GM15510 (cell line): ENCODE data around the gene XIST.

Experiments used
- POLR2A ChIP-seq: IDR thresholded peaks from 3 replicates; pipeline ENCODE4 v1.6.1; 2011; ENCODE audit warnings: borderline replicate concordance; ENCODE audit not compliant: insufficient read length; ENCODE audit errors: extremely low read depth

The XIST gene

GRCh38 chrX:73842541-73843234 lies 9.8 kb downstream of the XIST start:
- no peak for TF ChIP-seq POLR2A

- TF ChIP-seq POLR2A: no peak
Measured at GRCh38 chrX:73841337-73841736, 11.2 kb downstream of the XIST start.

GRCh38 chrX:73840120-73840924 lies 12.2 kb downstream of the XIST start:
- TF ChIP-seq POLR2A: no peak

DNA sequence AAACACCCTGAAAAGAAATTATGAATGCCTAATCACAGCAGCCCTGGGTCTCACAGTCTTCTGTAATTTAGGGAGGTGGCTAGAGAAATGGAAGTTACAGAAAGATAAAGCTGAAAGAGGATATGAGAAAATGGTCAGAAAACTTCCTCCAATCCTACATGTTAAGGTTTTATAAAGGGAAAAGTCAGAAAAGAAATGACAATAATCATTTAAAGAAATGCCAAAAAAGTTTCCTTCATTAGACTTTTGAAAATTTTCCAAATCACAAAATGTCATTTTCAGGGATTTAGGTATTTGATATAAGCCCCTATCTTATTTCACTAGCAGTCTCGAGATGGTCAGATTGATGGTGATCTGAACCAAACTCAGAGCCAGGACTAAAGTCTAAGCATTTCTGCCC lies 13.4 kb downstream of the XIST start:
- TF ChIP-seq POLR2A: no peak

DNA sequence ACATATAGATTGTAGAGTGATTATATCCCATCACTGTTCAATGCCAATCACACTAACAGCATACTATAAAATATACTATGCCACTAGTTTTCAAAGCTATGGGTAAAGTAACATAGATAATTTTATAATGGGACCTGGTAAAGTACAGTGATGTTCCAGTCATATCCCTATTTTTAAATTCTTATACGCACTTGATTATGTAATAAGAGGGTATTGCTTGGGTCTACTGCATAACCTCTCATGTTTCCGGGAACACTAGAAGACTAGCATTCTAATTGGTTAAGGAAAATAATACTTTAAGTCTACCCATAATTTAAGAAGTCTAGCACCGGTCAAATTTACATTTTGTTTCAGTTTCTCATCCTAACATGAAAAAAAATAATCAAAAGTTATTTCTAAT lies 14.4 kb downstream of the XIST start:
- TF ChIP-seq POLR2A: no peak

- no peak for TF ChIP-seq POLR2A
Measured at GRCh38 chrX:73836956-73837477, 15.5 kb downstream of the XIST start.

GRCh38 chrX:73834219-73834618 lies 18.3 kb downstream of the XIST start:
- no peak for TF ChIP-seq POLR2A

DNA sequence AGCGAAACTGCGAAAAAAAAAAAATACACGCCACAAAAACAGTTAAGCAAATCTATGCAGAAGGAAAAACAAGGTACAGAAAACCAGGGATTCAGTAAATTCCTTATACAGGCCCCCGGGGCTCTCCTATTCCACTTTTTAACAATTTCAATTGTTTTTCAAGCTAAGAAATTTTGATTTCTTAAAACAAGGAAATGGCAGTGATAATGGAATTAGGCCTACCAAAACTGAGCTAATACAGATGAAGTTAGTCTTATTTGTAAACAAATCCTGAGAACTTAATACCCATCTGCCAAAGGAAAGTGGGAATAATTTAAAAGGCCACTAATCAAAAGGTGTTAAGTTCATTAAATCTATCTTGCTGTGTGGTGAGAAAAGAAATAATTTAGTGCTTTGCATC lies 20.2 kb downstream of the XIST start:
- TF ChIP-seq POLR2A: no peak

DNA sequence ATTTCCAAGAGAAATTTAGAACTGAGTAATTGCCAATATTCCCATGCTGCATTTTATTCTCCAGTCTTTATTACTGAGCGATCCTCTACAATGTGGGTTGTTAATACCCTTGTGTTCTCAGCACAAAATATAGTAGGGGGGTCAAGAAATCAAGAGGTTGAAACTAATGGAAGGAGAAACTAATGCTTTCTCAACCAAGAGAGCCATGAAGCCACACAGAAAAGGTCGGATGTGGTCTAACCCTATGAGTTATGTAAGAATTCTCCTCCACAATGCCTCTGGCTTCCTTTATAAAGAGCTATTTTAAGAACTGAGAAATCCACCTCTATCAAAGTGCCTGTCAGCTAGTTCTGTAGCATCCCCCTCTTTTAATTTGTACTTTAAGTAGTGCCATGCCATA lies 21.0 kb downstream of the XIST start:
- TF ChIP-seq POLR2A: no peak

- no peak for TF ChIP-seq POLR2A
Measured at GRCh38 chrX:73830489-73831414, 21.8 kb downstream of the XIST start.

GRCh38 chrX:73829890-73830466 lies 22.5 kb downstream of the XIST start:
- TF ChIP-seq POLR2A: no peak

GRCh38 chrX:73828080-73828720 lies 24.3 kb downstream of the XIST start:
- TF ChIP-seq POLR2A: no peak

DNA sequence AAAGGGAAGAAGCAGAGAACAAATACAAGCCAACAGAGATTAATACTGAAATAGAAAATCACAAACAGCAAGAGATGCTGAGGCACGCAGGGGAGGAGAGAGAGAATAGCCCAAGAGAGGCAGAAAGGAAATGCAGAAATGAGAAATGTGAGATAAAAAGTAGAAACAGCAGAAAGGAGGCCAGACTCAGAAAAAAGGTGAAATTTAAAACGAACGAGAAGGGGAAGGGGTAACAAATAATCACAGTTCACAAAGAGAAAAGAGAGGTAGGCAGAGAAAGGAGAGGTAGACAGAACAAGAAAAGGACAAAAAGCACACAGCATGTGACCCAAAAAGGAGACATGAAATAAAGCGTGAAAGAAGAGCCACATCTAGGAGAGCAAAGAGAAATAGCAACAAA lies 25.1 kb downstream of the XIST start:
- TF ChIP-seq POLR2A: no peak

GRCh38 chrX:73826996-73827395 lies 25.5 kb downstream of the XIST start:
- TF ChIP-seq POLR2A: no peak

DNA sequence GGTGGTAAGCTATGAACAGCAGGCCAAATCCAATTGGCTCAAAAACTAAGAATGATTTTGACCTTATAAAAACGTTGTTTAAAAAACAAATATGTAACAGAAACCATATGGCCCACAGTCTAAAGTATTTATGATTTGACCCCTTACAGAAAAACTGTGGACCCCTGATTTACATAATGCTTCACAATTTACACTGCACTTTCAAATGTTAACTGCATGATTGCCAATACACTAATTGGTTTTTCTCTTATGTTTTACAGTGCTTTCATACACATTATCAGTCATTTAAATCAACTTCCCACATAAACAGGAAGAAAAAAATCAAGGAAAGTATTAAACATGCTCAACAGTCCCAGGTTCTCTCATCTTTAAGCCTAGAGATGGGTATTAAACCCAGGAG lies 26.9 kb downstream of the XIST start:
- no peak for TF ChIP-seq POLR2A

GRCh38 chrX:73823473-73824004 lies 29.0 kb downstream of the XIST start:
- TF ChIP-seq POLR2A: no peak
